ENCODE data around the gene RNF6. TPM values are rescaled to one million over a fixed set of nuclear protein-coding genes. Genes with fewer than 3 reads are reported as not detected.
"Not testable (repeated sequence)": the region's sequence is repeated elsewhere in the genome, so short reads cannot be mapped to it uniquely, and the experiment has no call there.

Gene RNF6
- total and polyA plus RNA-seq, 2 experiments from 2014 or later, result 43.7 to 50.6 TPM

DNA sequence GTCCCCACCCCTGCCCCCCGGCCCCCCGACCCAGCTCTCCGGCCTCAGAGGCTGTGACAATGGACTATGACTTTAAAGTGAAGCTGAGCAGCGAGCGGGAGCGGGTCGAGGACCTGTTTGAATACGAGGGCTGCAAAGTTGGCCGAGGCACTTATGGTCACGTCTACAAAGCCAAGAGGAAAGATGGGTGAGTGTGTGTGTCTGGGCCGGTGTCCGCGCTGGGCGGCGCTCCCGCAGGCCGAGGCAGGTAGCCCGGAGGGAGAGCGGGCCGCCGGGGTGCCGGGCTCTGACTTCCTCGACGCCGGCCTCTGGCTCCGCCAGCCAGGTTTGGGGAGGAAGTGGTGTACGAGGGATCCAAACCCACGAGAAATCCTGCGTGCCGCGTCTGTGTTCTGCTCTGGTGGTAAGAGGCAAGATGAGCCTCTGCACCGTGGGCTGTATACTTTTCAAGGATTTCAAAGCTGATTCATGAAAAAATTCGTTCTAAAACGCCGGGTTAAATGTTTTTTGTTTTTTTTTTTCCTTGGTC lies 32.5 kb upstream of the RNF6 start:
- H3K4me1 ChIP-seq (ENCODE audit: insufficient read depth), result peaks cover 19% of the 10 kb centered on the region
- TF ChIP-seq EZH2phosphoT487 (IDR thresholded peaks at IDR 0.05; ENCODE audit: insufficient read depth, low read depth) (no peak), EZH2 (IDR thresholded peaks at IDR 0.05; ENCODE audit: insufficient read depth, poor library complexity, severe bottlenecking) (no peak)
- no peaks in the 10 kb centered on the region for H3K9me2 ChIP-seq (ENCODE audit: insufficient read depth)
- peak overlapping the region; percentile 78 for H3K9ac ChIP-seq
- DNase-seq, result peak; percentile 64
- no peaks in the 10 kb centered on the region for H3K36me3 ChIP-seq (ENCODE audit: low read depth)
- WGBS, 2 experiments (ENCODE audit: low coverage in 1 of 2, low lambda C conversion rate in 2 of 2, missing lambda C conversion rate in 2 of 2), result 1 to 2% methylated on average over 30 to 35 of the region's 35 CpGs
- in situ Hi-C loops (cut with MboI), result no loop called here
- H3K9me3 ChIP-seq (ENCODE audit: low read depth), result no peaks in the 10 kb centered on the region
- H3K79me2 ChIP-seq (ENCODE audit: insufficient read depth), result peaks cover 51% of the 10 kb centered on the region
- H3K4me2 ChIP-seq (ENCODE audit: unreplicated experiment), result peak overlapping the region; percentile 92
- H3K27me3 ChIP-seq (replicated peaks; ENCODE audit: insufficient read depth), result no peaks in the 10 kb centered on the region
- peak overlapping the region; percentile 69 for H3K27ac ChIP-seq
- no peaks in the 10 kb centered on the region for H3F3A ChIP-seq (ENCODE audit: insufficient read depth)
- H4K20me1 ChIP-seq (ENCODE audit: insufficient read depth), result peaks cover 9% of the 10 kb centered on the region; the same call in 1 of the 2 replicates
- peak overlapping the region; percentile 92 for H2AFZ ChIP-seq
- peak overlapping the region; percentile 93 for H3K4me3 ChIP-seq

DNA sequence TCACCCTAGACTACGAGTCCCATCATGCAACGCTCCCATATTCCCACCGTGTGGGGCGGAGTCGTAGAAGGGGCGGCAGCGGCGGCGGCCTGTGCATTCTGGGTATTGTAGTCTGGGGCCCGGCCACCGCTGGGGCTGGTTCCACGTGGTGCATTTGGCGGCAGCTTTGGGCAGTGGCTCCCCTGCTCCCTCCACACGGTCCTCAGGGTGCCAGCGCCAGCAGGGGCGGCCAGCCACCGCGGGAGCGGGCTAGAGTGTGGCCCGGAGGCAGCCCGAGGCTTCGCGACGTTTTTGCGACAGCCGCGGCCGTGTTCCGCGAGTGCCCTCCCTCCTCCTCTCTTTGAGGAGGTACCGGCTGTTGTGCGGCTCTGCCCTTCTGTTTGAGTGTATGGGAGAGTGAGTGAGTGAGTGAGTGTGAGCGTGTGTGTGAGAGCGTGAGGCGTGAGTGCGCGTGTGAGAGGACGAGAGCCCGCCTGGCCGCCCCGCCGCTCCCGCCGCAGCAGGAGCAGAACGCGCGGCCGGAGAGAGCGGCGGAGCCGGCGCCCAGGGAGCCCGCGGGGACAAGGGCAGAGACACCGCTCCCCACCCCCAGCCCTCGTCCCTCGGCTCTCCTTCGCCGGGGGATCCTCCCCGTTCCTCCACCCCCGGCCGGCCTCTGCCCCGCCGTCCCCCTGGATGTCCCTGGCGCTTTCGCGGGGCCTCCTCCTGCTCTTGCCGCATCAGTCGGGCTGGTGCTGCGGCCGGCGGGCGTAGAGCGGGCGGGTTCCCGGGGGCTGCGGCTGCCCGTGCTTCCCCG lies 31.9 kb upstream of the RNF6 start, which contains the start of gene CDK8:
Gene CDK8, plus strand, starts transcription at position 343 of the 796 bp plus-strand sequence. CDS start 513 bp downstream, outside the sequence.
- peak within 1 kb of the TSS; percentile 92 for H2AFZ ChIP-seq
- in situ Hi-C loops (cut with MboI), result no loop called here
- H3K9me2 ChIP-seq (ENCODE audit: insufficient read depth), result no peaks in the 10 kb centered on the region
- no peaks in the 10 kb centered on the region for H3K27me3 ChIP-seq (replicated peaks; ENCODE audit: insufficient read depth)
- peak within 1 kb of the TSS; percentile 69 for H3K27ac ChIP-seq
- DNase-seq, result peak; percentile 94
- no peaks in the 10 kb centered on the region for H3K9me3 ChIP-seq (ENCODE audit: low read depth)
- peak within 1 kb of the TSS; percentile 78 for H3K9ac ChIP-seq
- peaks cover 9% of the 10 kb centered on the region; the same call in 1 of the 2 replicates for H4K20me1 ChIP-seq (ENCODE audit: insufficient read depth)
- H3K4me2 ChIP-seq (ENCODE audit: unreplicated experiment), result peak within 1 kb of the TSS; percentile 92
- TF ChIP-seq EZH2 (IDR thresholded peaks at IDR 0.05; ENCODE audit: insufficient read depth, poor library complexity, severe bottlenecking), result no peak
- no peak for TF ChIP-seq EZH2phosphoT487 (IDR thresholded peaks at IDR 0.05; ENCODE audit: insufficient read depth, low read depth)
- H3K36me3 ChIP-seq (ENCODE audit: low read depth), result no peaks in the 10 kb centered on the region
- H3K79me2 ChIP-seq (ENCODE audit: insufficient read depth), result peaks cover 45% of the 10 kb centered on the region
- WGBS, 2 experiments (ENCODE audit: low coverage in 1 of 2, low lambda C conversion rate in 2 of 2, missing lambda C conversion rate in 2 of 2), result 1 to 2% methylated on average over 52 to 73 of the region's 79 CpGs
- H3F3A ChIP-seq (ENCODE audit: insufficient read depth), result no peaks in the 10 kb centered on the region
- H3K4me3 ChIP-seq, result peak within 1 kb of the TSS; percentile 93
- H3K4me1 ChIP-seq (ENCODE audit: insufficient read depth), result peaks cover 19% of the 10 kb centered on the region

DNA sequence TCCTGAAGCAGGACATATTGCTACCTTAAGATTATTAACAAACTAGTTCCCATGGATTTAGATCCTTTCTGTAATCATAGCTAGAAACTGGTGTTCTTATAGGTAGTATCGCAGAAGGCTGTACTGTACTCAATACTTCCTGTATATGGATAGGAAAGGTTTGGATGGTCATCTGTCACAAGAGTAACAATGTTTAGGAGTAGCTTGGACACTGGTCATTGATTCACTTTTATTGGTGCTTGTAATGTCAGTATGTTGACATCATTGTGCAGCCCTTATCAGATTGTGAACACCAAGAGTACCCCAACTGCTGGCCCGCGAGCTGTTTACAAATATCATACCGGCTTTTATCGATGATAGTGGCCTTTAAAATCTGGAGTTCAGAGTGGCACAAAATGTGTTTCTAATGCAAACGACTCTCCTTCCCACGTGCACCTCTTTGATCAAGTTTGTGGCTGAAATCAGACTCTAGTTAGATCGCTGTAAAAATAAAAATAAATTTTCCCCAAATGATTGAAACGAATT lies 31.2 kb upstream of the RNF6 start:
- Histone ChIP-seq H4K20me1 (ENCODE audit: insufficient read depth) (peaks cover 9% of the 10 kb centered on the region; the same call in 1 of the 2 replicates), H3K79me2 (ENCODE audit: insufficient read depth) (peaks cover 38% of the 10 kb centered on the region), H3K9ac (peak overlapping the region; percentile 78), H3K4me1 (ENCODE audit: insufficient read depth) (peaks cover 19% of the 10 kb centered on the region), H3F3A (ENCODE audit: insufficient read depth) (no peaks in the 10 kb centered on the region), H2AFZ (peak overlapping the region; percentile 92), H3K36me3 (ENCODE audit: low read depth) (no peaks in the 10 kb centered on the region), H3K4me2 (ENCODE audit: unreplicated experiment) (peak overlapping the region; percentile 64), H3K9me2 (ENCODE audit: insufficient read depth) (no peaks in the 10 kb centered on the region), H3K4me3 (peak overlapping the region; percentile 93), H3K27me3 (replicated peaks; ENCODE audit: insufficient read depth) (no peaks in the 10 kb centered on the region), H3K9me3 (ENCODE audit: low read depth) (no peaks in the 10 kb centered on the region), H3K27ac (no peak overlapping the region)
- 52 to 53% methylated on average over 9 of the region's 9 CpGs for WGBS, 2 experiments (ENCODE audit: low coverage in 1 of 2, low lambda C conversion rate in 2 of 2, missing lambda C conversion rate in 2 of 2)
- TF ChIP-seq EZH2 (IDR thresholded peaks at IDR 0.05; ENCODE audit: insufficient read depth, poor library complexity, severe bottlenecking) (no peak), EZH2phosphoT487 (IDR thresholded peaks at IDR 0.05; ENCODE audit: insufficient read depth, low read depth) (no peak)
- in situ Hi-C loops (cut with MboI), result no loop called here
- DNase-seq, result no peak

DNA sequence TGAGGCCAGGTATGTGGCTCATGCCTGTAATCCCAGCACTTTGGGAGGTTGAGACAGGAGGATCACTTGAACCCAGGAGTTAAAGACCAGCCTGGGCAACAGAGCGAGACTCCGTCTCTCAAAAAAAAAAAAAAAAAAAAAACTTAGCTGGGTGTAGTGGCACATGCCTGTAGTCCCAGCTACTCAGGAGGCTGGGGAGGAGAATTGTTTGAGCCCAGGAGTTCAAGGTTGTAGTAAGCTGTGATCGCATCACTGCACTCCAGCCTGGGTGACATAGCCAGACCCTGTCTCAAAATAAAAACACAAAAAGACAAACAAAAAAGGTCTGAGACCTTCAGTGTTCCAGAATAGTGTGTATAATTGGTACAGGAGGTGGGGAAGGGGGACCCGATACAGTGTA lies 29.9 kb upstream of the RNF6 start:
- H3K4me2 ChIP-seq (ENCODE audit: unreplicated experiment); DNase-seq; H2AFZ ChIP-seq; H3K9ac ChIP-seq; H3K9me3 ChIP-seq (ENCODE audit: low read depth); H4K20me1 ChIP-seq (ENCODE audit: insufficient read depth); H3K27ac ChIP-seq; in situ Hi-C loops (cut with MboI); H3K36me3 ChIP-seq (ENCODE audit: low read depth); H3K9me2 ChIP-seq (ENCODE audit: insufficient read depth); H3F3A ChIP-seq (ENCODE audit: insufficient read depth); H3K4me3 ChIP-seq; H3K27me3 ChIP-seq (replicated peaks; ENCODE audit: insufficient read depth): not testable (repeated sequence)
- Histone ChIP-seq H3K4me1 (ENCODE audit: insufficient read depth) (peaks cover 18% of the 10 kb centered on the region), H3K79me2 (ENCODE audit: insufficient read depth) (peaks cover 25% of the 10 kb centered on the region)
- WGBS, 2 experiments (ENCODE audit: low coverage in 1 of 2, low lambda C conversion rate in 2 of 2, missing lambda C conversion rate in 2 of 2), result 67 to 74% methylated on average over 4 of the region's 4 CpGs

Data from GM23248 (cell line).